GM12872 (cell line): ENCODE measurements around the gene CLIC4.

Experiments used
- TF ChIP-seq, protein P1 (sequence below): IDR thresholded peaks from 3 replicates; pipeline ENCODE4 v1.5.1; 2011; ENCODE audit warnings: low read depth, mild to moderate bottlenecking, low read length, moderate library complexity; ENCODE audit not compliant: insufficient read depth

Gene CLIC4

DNA sequence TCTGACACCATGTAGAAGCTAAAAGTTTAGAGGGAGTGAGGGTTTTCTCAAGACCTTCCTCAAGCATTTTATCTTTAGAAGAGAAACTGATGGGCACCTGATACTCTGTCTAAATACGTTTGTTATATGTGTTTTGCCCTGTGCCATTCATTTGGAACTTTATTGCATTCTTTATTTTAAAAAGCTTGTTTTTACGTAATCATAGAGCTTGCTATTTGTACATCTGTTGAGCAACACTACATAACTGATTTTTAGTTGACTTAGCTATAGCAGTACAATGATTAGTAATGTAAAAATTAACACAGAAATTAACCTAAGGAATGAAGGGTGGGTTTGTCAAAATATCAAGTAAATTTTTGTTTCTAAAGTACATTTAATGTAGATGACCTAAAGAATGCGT is 96.3 kb downstream of the CLIC4 start:
- TF ChIP-seq, protein P1, sequence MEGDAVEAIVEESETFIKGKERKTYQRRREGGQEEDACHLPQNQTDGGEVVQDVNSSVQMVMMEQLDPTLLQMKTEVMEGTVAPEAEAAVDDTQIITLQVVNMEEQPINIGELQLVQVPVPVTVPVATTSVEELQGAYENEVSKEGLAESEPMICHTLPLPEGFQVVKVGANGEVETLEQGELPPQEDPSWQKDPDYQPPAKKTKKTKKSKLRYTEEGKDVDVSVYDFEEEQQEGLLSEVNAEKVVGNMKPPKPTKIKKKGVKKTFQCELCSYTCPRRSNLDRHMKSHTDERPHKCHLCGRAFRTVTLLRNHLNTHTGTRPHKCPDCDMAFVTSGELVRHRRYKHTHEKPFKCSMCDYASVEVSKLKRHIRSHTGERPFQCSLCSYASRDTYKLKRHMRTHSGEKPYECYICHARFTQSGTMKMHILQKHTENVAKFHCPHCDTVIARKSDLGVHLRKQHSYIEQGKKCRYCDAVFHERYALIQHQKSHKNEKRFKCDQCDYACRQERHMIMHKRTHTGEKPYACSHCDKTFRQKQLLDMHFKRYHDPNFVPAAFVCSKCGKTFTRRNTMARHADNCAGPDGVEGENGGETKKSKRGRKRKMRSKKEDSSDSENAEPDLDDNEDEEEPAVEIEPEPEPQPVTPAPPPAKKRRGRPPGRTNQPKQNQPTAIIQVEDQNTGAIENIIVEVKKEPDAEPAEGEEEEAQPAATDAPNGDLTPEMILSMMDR, result no peak

DNA sequence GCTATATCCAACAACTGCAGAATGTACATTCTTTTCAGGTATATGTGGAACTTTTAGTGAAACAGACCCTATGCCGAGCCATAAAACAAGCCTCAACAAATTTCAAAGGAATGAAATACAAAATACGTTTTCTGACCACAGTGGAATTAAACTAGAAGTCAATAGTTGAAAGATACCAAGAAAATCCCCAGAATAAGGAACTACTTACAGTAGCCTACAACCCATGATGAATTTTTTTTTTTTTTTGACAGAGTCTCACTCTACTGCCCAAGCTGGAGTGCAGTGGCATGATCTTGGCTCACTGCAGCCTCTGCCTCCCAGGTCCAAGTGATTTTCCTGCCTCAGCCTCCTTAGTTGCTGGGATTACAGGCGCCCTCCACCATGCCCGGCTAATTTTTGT is 101.4 kb downstream of the CLIC4 start:
- TF ChIP-seq, protein P1, result no peak

DNA sequence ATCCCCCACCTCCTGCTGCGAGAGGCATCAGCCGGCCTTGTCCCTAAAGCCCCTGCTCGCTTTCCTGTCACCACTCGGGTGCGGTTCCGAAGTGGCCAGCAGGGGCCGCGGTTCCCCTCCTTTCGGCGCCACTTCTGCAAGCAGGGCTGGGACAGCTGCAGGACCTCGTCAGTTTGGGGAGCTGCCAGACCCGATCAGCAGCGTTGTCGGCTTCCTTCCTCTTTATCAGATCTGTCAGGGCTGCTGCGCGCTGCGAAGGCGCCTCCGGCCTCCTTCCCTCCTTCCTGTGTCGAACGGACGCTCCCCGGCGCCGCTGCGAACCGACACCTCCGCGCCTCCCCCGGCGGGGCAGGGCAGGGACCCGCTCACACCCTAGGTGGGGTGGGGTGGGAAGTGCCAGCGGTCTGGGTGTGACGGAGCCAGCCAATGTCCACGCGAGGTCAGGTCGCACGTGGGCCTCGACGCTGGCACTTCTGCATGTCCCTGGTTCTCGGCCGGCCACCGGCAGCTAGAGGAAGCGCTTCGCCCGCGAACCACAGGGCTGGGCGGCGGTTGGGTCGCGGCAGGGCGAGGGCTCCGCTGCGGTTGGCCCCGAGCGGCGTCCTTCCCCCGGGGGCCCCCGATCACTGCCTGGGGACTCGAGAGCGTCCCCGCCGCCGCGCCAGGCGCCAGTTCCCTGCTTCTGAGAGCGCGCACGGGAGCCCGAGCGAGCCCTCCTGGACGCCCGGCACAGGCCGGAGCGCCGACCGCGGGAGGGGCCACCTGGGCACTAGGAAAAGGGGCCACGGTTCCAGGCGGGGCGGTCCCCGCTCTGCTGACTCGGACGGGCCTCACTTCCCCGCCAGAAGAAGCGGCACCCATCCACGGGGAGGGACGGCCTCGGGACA is 103.0 kb downstream of the CLIC4 start:
- TF ChIP-seq, protein P1, result peak; percentile 94

DNA sequence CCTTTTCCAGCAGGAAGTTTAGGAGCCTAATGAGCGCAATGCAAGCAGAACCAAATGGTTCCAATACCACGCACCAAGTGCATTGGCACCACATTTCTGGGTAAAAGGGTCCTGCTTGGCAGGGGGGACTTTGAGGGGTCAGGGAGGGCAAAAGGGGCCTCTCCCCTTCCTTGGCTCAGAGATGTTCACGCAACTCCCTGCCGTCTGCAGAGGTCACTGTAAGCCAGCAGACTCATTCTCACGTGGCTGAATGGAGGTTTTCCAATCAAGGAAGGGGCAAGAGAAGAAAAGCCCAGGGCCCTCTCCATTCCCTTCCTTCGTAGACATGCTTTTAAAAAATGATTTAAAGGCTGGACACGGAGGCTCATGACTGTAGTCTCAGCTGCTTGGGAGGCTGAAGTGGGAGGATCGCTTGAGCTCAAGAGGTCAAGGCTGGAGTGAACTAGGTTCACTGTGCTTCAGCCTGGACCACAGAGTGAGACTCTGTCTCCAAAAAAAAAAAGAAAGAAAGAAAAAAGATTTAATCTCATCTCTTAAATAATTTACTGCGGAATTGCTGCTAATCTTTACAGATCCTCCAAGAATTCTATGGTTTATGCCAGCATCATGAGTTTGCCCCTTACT is 104.5 kb downstream of the CLIC4 start:
- TF ChIP-seq, protein P1, result peak; percentile 67

DNA sequence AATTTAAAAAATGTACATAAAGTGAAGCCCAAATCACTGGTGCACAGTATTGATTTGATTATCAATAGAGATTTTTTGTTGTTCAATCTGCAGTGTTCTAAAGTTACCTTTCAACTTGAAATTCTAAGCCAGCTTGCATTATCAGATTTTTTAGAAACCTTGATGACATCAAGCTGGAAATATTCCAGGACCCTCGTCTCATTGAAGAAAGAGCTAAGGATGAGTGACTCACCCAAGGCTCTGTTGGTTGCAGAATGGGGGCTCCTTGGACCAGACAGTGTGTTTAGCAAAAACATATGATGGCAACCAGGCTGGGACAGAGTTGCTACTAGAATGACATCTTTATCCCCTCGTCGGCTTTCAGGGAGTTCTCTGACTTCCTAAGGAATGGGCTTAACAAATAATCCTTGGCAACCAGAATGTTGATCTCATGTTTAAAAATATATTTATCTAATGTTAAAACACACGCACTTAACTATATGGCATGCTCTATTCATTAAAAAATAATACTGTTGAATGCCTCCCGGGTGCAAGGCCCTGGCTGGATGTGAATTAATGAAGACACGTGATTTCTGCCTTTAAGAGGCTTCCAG is 105.2 kb downstream of the CLIC4 start:
- TF ChIP-seq, protein P1, result no peak

DNA sequence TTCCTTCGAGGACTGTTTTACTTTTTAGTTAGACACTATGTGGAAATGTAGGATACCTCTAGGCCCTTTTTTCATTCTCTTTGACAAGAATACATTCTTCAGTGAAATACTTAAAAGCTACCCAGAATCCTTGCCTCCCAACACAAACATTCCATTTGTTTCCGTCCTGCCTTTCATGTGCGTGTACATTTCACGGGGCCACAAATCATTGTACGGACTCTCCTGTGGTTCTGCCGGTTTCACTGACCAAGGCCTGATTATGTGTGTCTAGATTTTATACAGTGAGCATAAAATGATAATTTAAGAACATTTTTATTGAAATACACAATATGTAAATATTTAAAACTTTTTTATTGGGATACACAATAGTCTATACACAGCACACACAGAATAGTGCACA is 108.4 kb downstream of the CLIC4 start:
- TF ChIP-seq, protein P1, result no peak

DNA sequence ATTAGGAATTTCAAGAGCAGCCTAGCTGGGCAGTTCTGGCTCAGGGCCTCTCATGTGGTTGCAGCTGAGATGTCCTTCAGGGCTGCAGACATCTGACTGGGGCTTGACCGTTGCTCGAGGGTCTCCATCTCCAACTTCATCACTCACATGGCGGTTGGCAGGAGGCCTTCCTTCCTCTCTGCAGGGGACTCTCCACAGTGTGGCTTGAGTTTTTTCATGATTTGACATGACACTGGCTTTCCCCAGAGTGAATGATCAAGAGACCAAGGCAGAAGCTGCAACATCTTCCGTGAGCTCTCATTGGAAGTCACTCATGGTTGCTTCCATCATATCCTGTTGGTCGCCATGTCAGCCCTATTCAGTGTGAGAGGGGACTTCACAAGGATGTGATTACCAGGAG is 110.2 kb downstream of the CLIC4 start:
- TF ChIP-seq, protein P1, result no peak
